Endothelial cell of umbilical vein (primary cell): Measurements from ENCODE around the gene CLPTM1L. TPM values are rescaled to one million over a fixed set of nuclear protein-coding genes. Genes with fewer than 3 reads are reported as not detected.

Source experiments
- BruUV-seq: library from RNA; stranded (reverse); fragments of 400-500 nt; replicated peaks from 2 replicates; lab custom pipeline; 2021; lab: Mats Ljungman, UMichigan
- CTCF ChIA-PET: fragments of 300-600, 350-600 bp; sonication (Branson Sonifier 250); formaldehyde crosslinking; loops from one replicate; lab custom pipeline; 2021; ENCODE audit warnings: antibody characterized with exemption, inconsistent platforms; lab: Charles Lee
- POLR2A ChIA-PET: fragments of 300-600, 350-600 bp; sonication (Branson Sonifier 250); formaldehyde crosslinking; loops from one replicate; lab custom pipeline; 2021; ENCODE audit warnings: antibody characterized with exemption, inconsistent platforms; lab: Charles Lee
- DNase-seq: peaks from one replicate; pipeline ENCODE4 v3.0.0-alpha.2; 2011; ENCODE audit warnings: low read depth, low spot score
- FAIRE-seq: peaks from 2 replicates; lab custom pipeline; 2011; peaks lifted over from hg19 to GRCh38; lab: Jason Lieb, UNC
- H2AFZ ChIP-seq: 2 replicates; pipeline ENCODE4 v1.6.0; 2012; ENCODE audit warnings: low read depth, low read length, control low read depth, inconsistent platforms
- H3K27ac ChIP-seq: 2 replicates; pipeline ENCODE4 v1.5.1; 2011; ENCODE audit warnings: low read depth, mild to moderate bottlenecking, control low read depth, low read length, moderate library complexity; ENCODE audit not compliant: insufficient read depth
- H3K27me3 ChIP-seq, 2 experiments: 2 replicates each; pipeline versions ENCODE4 v1.6.0 to v1.6.1; 2011; ENCODE audit warnings: low read length in 2 of 2, mixed read lengths in 1 of 2; ENCODE audit not compliant: control insufficient read depth in 2 of 2, insufficient read depth in 2 of 2
- H3K36me3 ChIP-seq, 2 experiments: 2 replicates in 1 of 2; 3 replicates in 1 of 2; pipeline ENCODE4 v1.5.1; 2011; ENCODE audit warnings: low read length in 2 of 2, mild to moderate bottlenecking in 1 of 2, moderate library complexity in 1 of 2; ENCODE audit not compliant: control insufficient read depth in 2 of 2, insufficient read depth in 2 of 2; ENCODE audit errors: extremely low read depth in 1 of 2
- H3K4me1 ChIP-seq: 3 replicates; pipeline ENCODE4 v1.5.1; 2011; ENCODE audit warnings: mild to moderate bottlenecking, low read length; ENCODE audit not compliant: control insufficient read depth, insufficient read depth; ENCODE audit errors: extremely low read depth
- H3K4me2 ChIP-seq: 2 replicates; pipeline ENCODE4 v1.6.1; 2011; ENCODE audit warnings: low read length, control low read depth, mixed read lengths; ENCODE audit not compliant: insufficient read depth
- H3K4me3 ChIP-seq, 3 experiments: fragments of 200-600 bp in 1 of 3; sonication (generic), shearing (Covaris generic) in 1 of 3; replicated peaks in 1 of 3; 2 replicates each; pipeline ENCODE4 v1.5.1; 2011 to 2016; ENCODE audit warnings: control low read depth in 3 of 3, low read length in 3 of 3, mild to moderate bottlenecking in 2 of 3, inconsistent platforms in 1 of 3, low read depth in 1 of 3, moderate library complexity in 1 of 3; ENCODE audit not compliant: insufficient read depth in 1 of 3
- H3K79me2 ChIP-seq: 2 replicates; pipeline ENCODE4 v1.6.0; 2012; ENCODE audit warnings: low read length, inconsistent platforms; ENCODE audit not compliant: control insufficient read depth, insufficient read depth
- H3K9ac ChIP-seq: replicated peaks from 2 replicates; pipeline ENCODE3; 2011; ENCODE audit warnings: low read length, control low read depth; ENCODE audit not compliant: insufficient read depth; ENCODE audit errors: extremely low read depth
- H3K9me1 ChIP-seq: replicated peaks from 3 replicates; pipeline ENCODE4 v1.6.0; 2011; ENCODE audit warnings: mild to moderate bottlenecking, low read length; ENCODE audit not compliant: control insufficient read depth, insufficient read depth; ENCODE audit errors: extremely low read depth
- H3K9me3 ChIP-seq: replicated peaks from 2 replicates; pipeline ENCODE4 v1.5.1; 2012; ENCODE audit warnings: low read length, inconsistent platforms; ENCODE audit not compliant: control insufficient read depth, insufficient read depth
- H4K20me1 ChIP-seq: replicated peaks from 2 replicates; pipeline ENCODE3; 2011; ENCODE audit warnings: mild to moderate bottlenecking, low read length; ENCODE audit not compliant: control insufficient read depth, insufficient read depth; ENCODE audit errors: extremely low read depth
- EZH2 ChIP-seq: IDR thresholded peaks from 2 replicates; pipeline ENCODE4 v1.6.1; 2012; ENCODE audit warnings: borderline replicate concordance, low read depth, mild to moderate bottlenecking, moderate library complexity, low read length, inconsistent platforms; ENCODE audit not compliant: severe bottlenecking
- FOS ChIP-seq: IDR thresholded peaks from 2 replicates; pipeline ENCODE4 v1.6.1; 2011; ENCODE audit warnings: mild to moderate bottlenecking, low read length, moderate library complexity, borderline replicate concordance; ENCODE audit not compliant: insufficient read depth
- GATA2 ChIP-seq: IDR thresholded peaks from 2 replicates; pipeline ENCODE4 v1.7.0; 2011; ENCODE audit warnings: low read depth, mild to moderate bottlenecking, moderate library complexity, mixed read lengths, low read length; ENCODE audit not compliant: insufficient read length, insufficient read depth
- JUN ChIP-seq: IDR thresholded peaks from 2 replicates; pipeline ENCODE4 v1.6.1; 2011; ENCODE audit warnings: borderline replicate concordance, low read depth; ENCODE audit not compliant: insufficient read length, insufficient read depth
- MYC ChIP-seq: IDR thresholded peaks from one replicate; pipeline ENCODE4 v1.6.1; 2011; ENCODE audit warnings: mild to moderate bottlenecking, low read depth, low read length
- POLR2A ChIP-seq: IDR thresholded peaks from 2 replicates; pipeline ENCODE4 v1.6.1; 2012; ENCODE audit warnings: low read depth, mild to moderate bottlenecking, control low read depth, low read length
- POLR2AphosphoS5 ChIP-seq: IDR thresholded peaks from 2 replicates; pipeline ENCODE4 v1.6.1; 2012; ENCODE audit warnings: low read depth, mild to moderate bottlenecking, control low read depth, low read length, moderate library complexity; ENCODE audit not compliant: insufficient read depth
- dilution Hi-C: fragments of 300-500 bp; cut with MboI; formaldehyde crosslinking; loops from one replicate; pipeline ENCODE4 v1.15.0; 2019; ENCODE audit warnings: low sequenced_read_pairs; ENCODE audit not compliant: extremely low pct_ligation_motif_present
- intact Hi-C: fragments of 100-400 bp; cut with micrococcal nuclease; formaldehyde crosslinking; loops from one replicate; pipeline ENCODE4 v1.10.0; 2022
- polyA plus RNA-seq, 4 experiments: library from polyadenylated mRNA; depleted of rRNA in 3 of 4; stranded (reverse) in 3 of 4; unstranded in 1 of 4; fragments of >200 nt; gene quantifications; 2 replicates each; pipeline versions ENCODE4 v1.2.1 to v1.2.3, GENCODE V29; 2011 to 2012; ENCODE audit warnings: missing spikeins in 1 of 4
- total RNA-seq: library from RNA; stranded (reverse); gene quantifications from 2 replicates; pipeline ENCODE4 v1.2.3, GENCODE V29; 2021
- TF ChIP-seq, protein P1 (sequence below): IDR thresholded peaks from 2 replicates; pipeline ENCODE4 v1.6.1; 2011; ENCODE audit not compliant: insufficient read depth, insufficient read length
- TF ChIP-seq, protein P2 (sequence below), 2 donors: IDR thresholded peaks; 1 replicate in 1 of 2; 2 replicates in 1 of 2; pipeline ENCODE4 v1.5.1; 2011; ENCODE audit warnings: low read length in 2 of 2, mild to moderate bottlenecking in 2 of 2, moderate library complexity in 2 of 2, control low read depth in 1 of 2, inconsistent platforms in 1 of 2, low read depth in 1 of 2; ENCODE audit not compliant: insufficient read depth in 1 of 2; ENCODE audit errors: extremely low read depth in 1 of 2

CLPTM1L gene
- total and polyA plus RNA-seq, 2 donors (not counting 3 experiments of a cell fraction or from before 2014, with no cell fraction given), result 116 to 191 TPM

GRCh38 chr5:1278656-1279442 lies 66.0 kb downstream of the CLPTM1L start:
- H3K9me3 ChIP-seq, result no peaks in the 10 kb centered on the region
- POLR2A ChIA-PET, result no interaction called here

More at GRCh38 chr5:1278656-1279442, 66.0 kb downstream of the CLPTM1L start:
- no peaks in the 10 kb centered on the region for H3K27me3 ChIP-seq
- H4K20me1 ChIP-seq, result no peaks in the 10 kb centered on the region
- no peak for FAIRE-seq
- intact Hi-C loops, result no loop called here
- no peak overlapping the region for H3K4me3 ChIP-seq
- H3K4me1 ChIP-seq, result no peaks in the 10 kb centered on the region
- dilution Hi-C loops, result no loop called here
- TF ChIP-seq, protein P1, sequence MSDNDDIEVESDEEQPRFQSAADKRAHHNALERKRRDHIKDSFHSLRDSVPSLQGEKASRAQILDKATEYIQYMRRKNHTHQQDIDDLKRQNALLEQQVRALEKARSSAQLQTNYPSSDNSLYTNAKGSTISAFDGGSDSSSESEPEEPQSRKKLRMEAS, result no peak
- TF ChIP-seq JUN (no peak), GATA2 (no peak), FOS (no peak), POLR2A (no peak), POLR2AphosphoS5 (no peak), EZH2 (no peak), MYC (no peak)
- TF ChIP-seq, protein P2, sequence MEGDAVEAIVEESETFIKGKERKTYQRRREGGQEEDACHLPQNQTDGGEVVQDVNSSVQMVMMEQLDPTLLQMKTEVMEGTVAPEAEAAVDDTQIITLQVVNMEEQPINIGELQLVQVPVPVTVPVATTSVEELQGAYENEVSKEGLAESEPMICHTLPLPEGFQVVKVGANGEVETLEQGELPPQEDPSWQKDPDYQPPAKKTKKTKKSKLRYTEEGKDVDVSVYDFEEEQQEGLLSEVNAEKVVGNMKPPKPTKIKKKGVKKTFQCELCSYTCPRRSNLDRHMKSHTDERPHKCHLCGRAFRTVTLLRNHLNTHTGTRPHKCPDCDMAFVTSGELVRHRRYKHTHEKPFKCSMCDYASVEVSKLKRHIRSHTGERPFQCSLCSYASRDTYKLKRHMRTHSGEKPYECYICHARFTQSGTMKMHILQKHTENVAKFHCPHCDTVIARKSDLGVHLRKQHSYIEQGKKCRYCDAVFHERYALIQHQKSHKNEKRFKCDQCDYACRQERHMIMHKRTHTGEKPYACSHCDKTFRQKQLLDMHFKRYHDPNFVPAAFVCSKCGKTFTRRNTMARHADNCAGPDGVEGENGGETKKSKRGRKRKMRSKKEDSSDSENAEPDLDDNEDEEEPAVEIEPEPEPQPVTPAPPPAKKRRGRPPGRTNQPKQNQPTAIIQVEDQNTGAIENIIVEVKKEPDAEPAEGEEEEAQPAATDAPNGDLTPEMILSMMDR (IDR thresholded peaks at IDR 0.05; ENCODE audit: extremely low read depth in 1 of 2, insufficient read depth in 1 of 2, low read depth in 1 of 2, low read length in 2 of 2), result no peak
- no peak for DNase-seq
- H3K27ac ChIP-seq, result no peak overlapping the region
- H3K9me1 ChIP-seq, result no peaks in the 10 kb centered on the region
- no peak overlapping the region for H3K9ac ChIP-seq
- no peak overlapping the region for H3K4me2 ChIP-seq
- no peaks in the 10 kb centered on the region for H3K79me2 ChIP-seq
- CTCF ChIA-PET, result no interaction called here
- no TSS peak for BruUV-seq
- no peaks in the 10 kb centered on the region for H3K36me3 ChIP-seq
- H2AFZ ChIP-seq, result no peak overlapping the region
